ENCODE results near the gene XCL2. TPM values are rescaled to one million over a fixed set of nuclear protein-coding genes. Genes with fewer than 3 reads are reported as not detected.
"Not testable (repeated sequence)": the region's sequence is repeated elsewhere in the genome, so short reads cannot be mapped to it uniquely, and the experiment has no call there.

XCL2 gene
- total RNA-seq, 1 donor from 2014 or later: not detected

DNA sequence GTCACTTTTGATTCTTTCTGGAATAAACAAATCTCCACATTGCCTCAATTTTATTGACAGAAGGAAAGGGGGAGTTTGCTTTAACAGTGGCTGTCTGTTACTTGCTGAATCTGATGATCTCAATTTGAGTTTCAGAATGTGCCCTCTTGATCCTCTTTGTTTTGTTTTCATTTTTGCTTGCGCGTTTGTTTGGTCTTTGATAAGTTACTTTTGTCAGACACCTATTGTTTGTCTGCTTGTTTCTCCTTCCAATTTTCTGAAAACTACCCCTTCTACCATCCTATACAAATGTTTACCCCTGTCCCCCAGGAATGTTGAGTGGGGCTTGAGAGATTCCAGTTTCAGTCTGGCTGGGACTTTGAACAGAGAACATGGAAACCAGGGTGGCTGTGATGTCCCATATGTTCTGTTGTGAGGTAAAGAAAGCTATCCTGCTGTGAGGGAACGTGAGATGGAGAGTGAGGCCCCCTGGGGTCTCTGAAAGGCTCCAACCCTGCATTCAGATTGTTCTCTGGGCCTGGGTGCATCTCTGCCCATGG lies 11.8 kb upstream of the XCL2 start:
- TF ChIP-seq, protein P1, sequence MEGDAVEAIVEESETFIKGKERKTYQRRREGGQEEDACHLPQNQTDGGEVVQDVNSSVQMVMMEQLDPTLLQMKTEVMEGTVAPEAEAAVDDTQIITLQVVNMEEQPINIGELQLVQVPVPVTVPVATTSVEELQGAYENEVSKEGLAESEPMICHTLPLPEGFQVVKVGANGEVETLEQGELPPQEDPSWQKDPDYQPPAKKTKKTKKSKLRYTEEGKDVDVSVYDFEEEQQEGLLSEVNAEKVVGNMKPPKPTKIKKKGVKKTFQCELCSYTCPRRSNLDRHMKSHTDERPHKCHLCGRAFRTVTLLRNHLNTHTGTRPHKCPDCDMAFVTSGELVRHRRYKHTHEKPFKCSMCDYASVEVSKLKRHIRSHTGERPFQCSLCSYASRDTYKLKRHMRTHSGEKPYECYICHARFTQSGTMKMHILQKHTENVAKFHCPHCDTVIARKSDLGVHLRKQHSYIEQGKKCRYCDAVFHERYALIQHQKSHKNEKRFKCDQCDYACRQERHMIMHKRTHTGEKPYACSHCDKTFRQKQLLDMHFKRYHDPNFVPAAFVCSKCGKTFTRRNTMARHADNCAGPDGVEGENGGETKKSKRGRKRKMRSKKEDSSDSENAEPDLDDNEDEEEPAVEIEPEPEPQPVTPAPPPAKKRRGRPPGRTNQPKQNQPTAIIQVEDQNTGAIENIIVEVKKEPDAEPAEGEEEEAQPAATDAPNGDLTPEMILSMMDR (conservative IDR thresholded peaks at IDR 0.05; ENCODE audit: low read depth, low read length): no peak
- no peak for DNase-seq (ENCODE audit: low read depth)
- no peak overlapping the region for H3K4me3 ChIP-seq (ENCODE audit: low read depth, low read length)

GRCh38 chr1:168554603-168555483 lies 11.0 kb upstream of the XCL2 start:
- H3K4me3 ChIP-seq (ENCODE audit: low read depth, low read length): no peak overlapping the region
- no peak for DNase-seq (ENCODE audit: low read depth)
- TF ChIP-seq, protein P1 (conservative IDR thresholded peaks at IDR 0.05; ENCODE audit: low read depth, low read length): no peak

DNA sequence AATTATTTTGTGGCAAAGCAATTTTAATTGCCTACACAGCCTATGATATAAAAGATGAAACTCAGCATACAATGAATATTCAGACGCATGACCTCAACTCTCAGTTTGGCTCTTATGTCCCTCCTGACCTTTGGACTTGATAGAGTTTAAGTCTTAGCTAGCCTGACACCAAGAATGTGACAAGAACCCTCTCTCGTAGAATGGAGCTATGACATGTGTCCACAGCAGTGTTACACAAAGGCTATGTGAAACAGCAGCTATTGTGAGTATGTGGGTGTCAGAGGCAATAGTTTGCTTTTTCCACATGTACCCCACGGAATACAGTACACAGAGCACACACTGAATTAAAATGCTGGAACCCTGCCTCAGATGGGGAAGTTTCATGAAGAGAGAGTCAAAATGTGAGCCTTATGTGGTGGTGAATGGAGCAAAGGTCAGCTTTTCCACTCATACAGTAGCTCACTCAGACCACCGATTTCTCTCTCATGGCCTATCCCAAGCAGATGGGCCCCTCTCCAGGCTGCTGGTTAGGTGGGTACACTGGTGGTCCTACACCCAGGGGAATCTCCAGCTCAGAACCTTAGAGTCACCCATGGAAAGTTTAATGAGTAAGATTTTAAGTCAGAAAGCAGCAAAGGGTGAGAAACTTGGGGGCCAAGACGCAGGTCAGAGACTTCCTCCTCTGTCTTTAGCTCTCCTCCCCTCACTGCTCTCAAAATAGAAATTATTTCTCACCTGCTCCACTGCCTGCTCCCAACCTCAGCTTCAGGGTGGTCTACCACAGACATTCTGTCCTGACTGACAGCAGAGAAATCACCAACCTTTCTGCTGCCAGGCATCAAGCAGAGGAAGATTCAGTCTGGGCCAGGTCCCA lies 10.1 kb upstream of the XCL2 start:
- H3K4me3 ChIP-seq (ENCODE audit: low read depth, low read length): no peak overlapping the region
- TF ChIP-seq, protein P1 (conservative IDR thresholded peaks at IDR 0.05; ENCODE audit: low read depth, low read length): no peak
- DNase-seq (ENCODE audit: low read depth): no peak

DNA sequence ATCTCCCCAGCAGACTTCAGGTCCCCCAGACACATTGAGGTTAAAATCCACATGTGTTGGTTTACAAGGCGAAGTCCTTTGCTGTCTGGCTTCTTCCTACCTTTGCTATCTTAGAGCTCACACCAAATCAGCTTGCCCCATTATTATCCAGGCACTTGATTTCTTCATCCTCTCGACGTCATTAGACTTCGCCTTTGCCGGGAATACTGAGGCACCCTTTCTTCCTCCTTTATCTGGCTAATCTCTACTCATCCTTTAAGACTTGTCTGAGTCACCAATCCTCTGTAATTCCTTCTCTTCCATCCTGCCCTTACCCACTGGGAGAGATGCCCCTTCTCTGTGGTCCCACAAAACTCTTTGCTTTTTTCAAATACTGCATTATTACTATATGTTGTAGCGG lies 9.2 kb upstream of the XCL2 start:
- H3K4me3 ChIP-seq (ENCODE audit: low read depth, low read length): no peak overlapping the region
- TF ChIP-seq, protein P1 (conservative IDR thresholded peaks at IDR 0.05; ENCODE audit: low read depth, low read length): no peak
- DNase-seq (ENCODE audit: low read depth): no peak

DNA sequence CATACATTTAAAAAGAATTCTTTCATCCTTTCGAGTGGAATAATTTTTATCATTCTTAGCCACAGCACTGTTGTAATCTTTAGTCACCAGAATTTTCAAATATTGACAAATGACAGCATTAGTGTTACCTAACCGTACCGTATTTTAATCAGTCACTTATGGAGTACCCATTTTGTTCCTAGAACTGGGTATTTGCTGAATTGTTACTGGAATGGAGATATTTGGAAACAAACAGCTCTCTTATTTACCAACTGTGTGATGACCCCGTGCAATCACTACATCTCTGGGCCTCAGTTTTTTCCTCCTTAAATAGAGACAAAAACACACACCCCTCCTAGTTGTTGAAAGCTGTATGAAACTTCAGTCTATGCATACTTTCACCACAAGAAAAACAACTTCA lies 7.9 kb upstream of the XCL2 start:
- H3K4me3 ChIP-seq (ENCODE audit: low read depth, low read length): no peak overlapping the region
- no peak for DNase-seq (ENCODE audit: low read depth)
- TF ChIP-seq, protein P1 (conservative IDR thresholded peaks at IDR 0.05; ENCODE audit: low read depth, low read length): no peak

DNA sequence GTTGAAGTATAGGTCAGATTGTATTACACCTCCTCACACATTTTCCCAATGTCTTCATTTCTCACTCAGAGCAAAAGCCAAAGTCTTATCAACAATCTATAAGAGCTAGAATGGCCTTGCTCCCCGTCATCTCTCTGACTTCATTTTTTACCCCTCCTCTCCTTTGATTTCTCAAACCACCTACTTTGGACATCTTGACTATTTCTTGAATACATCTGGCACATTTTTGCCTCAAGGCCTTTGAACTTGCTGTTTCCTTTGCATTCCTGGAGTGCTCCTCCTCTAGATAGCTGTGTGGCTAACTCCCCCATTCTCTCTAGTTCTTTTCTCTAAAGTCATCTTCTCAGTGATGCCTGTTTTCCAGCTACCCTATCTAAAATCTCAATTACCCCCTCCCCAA lies 7.2 kb upstream of the XCL2 start:
- no peak for DNase-seq (ENCODE audit: low read depth)
- H3K4me3 ChIP-seq (ENCODE audit: low read depth, low read length): no peak overlapping the region
- TF ChIP-seq, protein P1 (conservative IDR thresholded peaks at IDR 0.05; ENCODE audit: low read depth, low read length): no peak

GRCh38 chr1:168546553-168546895 lies 2.7 kb upstream of the XCL2 start:
- not testable (repeated sequence) for H3K4me3 ChIP-seq (ENCODE audit: low read depth, low read length); DNase-seq (ENCODE audit: low read depth)

Measured in epithelial cell of proximal tubule (primary cell).